ENCODE measurements around the gene TNS1. TPM values are rescaled to one million over a fixed set of nuclear protein-coding genes. Genes with fewer than 3 reads are reported as not detected.
A peak's percentile ranks its signal among the peaks of the same experiment; 100 is the strongest.

The TNS1 gene
- total and polyA plus RNA-seq, 5 donors: 243 to 647 (median 513) TPM

DNA sequence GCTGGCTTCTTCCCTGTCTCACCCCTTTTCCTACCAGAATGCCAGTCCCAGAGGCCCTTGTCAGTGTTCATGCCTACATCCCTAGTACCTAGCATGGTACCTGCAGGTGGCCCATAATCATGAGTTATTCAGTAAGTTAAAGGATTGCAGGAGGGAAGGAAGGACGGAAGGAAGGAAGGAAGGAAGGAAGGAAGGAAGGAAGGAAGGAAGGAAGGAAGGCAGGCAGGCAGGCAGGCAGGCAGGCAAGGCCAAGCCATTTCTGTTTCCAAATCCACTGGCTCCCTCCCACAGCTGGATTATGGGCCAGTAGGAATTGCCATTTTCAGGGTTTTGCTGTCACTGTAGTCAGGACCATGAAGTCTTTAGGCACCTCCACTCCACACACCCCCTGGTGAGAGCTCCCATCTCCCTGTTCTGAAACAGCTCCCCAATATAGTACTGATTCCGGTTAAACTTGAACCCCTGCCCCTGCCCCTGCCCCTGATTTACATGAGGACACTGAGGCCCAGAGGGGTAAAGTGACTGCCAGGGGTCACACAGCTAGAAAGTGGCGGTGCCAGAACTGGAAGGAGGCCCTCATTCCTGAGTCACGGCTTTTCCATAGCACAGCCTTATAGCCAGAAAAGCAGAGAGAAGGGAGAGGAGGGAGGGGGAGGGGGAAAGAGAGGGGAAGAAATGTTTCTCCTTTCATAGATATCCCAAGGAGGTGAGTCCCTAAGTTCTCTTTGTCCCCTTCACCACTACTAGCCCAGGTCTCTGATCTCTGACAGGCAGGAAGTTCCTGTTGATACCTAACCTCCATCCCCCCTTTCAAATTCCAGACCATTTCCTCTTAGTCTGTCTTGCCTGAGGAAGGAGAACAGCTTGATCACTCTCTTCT is 12.2 kb upstream of the TNS1 start:
- WGBS: 52% methylated on average over 3 of the region's 4 CpGs
- Histone ChIP-seq H3K27me3 (ENCODE audit: control insufficient read depth, insufficient read depth) (no peaks in the 10 kb centered on the region), H3K27ac (ENCODE audit: low read length) (no peak overlapping the region), H3K4me3 (ENCODE audit: low read length) (no peak overlapping the region), H3K4me1 (ENCODE audit: control insufficient read depth, insufficient read depth, low read length) (peaks cover 25% of the 10 kb centered on the region), H3K9me3 (ENCODE audit: control insufficient read depth, low read length) (no peaks in the 10 kb centered on the region)
- intact Hi-C loops (cut with DNase I): no loop called here
- DNase-seq (peak in 2 of 3 donors; percentile 12 to 51), ATAC-seq (no peak)

DNA sequence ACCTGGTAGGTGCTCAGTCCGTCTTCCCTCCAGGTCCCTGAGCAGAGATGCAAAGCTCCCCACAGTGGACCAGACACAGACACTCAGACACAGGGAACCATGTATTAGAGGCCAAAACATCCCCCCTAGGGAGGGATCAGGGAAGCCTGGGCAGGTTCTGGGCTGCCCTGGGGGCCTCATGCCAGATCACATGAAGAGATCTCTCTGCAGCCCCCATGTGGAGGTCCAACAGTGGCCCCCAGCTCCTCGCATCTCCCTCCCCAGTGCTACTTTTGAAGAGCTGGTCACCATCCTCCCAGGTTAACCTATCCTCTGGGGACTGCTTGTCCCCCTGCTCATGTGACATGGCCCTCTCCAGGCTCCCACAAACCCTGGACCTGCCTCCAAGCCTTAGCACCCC is 10.5 kb upstream of the TNS1 start:
- H3K4me1 ChIP-seq (ENCODE audit: control insufficient read depth, insufficient read depth, low read length): peaks cover 24% of the 10 kb centered on the region
- no peak overlapping the region for H3K4me3 ChIP-seq (ENCODE audit: low read length)
- intact Hi-C loops (cut with DNase I): no loop called here
- DNase-seq (peak in 1 of 3 donors; percentile 23), ATAC-seq (no peak)
- H3K9me3 ChIP-seq (ENCODE audit: control insufficient read depth, low read length): no peaks in the 10 kb centered on the region
- H3K27me3 ChIP-seq (ENCODE audit: control insufficient read depth, insufficient read depth): no peaks in the 10 kb centered on the region
- H3K27ac ChIP-seq (ENCODE audit: low read length): no peak overlapping the region
- WGBS: 97% methylated on average over 2 of the region's 2 CpGs

DNA sequence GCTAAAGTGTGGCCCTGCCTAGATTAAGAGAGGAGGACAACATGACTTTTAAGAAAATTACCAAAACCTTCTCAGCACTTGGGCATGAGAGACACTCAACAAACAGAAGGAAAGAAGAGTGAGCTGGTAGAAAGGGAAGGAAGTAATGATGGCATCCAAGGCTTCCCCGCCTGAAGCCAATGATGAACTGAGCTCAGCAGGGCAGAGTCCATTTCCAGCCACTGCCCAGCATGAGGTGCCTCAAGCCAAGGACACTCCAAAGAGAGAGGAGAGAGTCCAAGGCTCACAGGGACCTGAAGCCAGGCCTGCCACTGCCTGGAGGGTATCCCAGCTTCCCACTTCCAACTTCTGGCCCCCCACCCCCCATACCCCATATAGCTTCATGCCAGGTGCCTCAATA is 9.5 kb upstream of the TNS1 start:
- intact Hi-C loops (cut with DNase I): no loop called here
- DNase-seq (peak in 1 of 3 donors; percentile 10), ATAC-seq (no peak)
- Histone ChIP-seq H3K4me3 (ENCODE audit: low read length) (no peak overlapping the region), H3K4me1 (ENCODE audit: control insufficient read depth, insufficient read depth, low read length) (peaks cover 18% of the 10 kb centered on the region), H3K9me3 (ENCODE audit: control insufficient read depth, low read length) (no peaks in the 10 kb centered on the region), H3K27me3 (ENCODE audit: control insufficient read depth, insufficient read depth) (no peaks in the 10 kb centered on the region), H3K27ac (ENCODE audit: low read length) (no peak overlapping the region)
- 90% methylated on average over 1 of the region's 1 CpG for WGBS

DNA sequence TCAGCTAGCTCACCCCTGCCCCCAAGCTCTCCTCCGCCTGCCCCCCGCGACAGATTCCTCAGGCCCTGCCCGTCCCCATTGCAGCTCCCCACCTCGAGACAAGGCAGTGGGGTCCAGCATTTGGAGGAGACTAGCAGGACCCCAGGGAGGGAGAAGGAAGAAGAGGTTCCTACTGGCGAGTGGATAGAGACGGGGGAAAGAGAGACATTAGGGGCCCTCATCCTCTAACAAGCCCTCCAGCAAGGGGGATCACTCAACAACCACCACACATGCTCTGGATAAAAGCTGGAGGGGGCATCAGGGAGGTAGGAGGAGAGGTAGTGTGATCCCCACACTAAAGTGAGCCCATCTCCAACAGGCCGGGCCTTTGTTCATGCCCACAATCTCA is 8.9 kb upstream of the TNS1 start:
- 70% methylated on average over 8 of the region's 8 CpGs for WGBS
- no peaks in the 10 kb centered on the region for H3K27me3 ChIP-seq (ENCODE audit: control insufficient read depth, insufficient read depth)
- H3K4me3 ChIP-seq (ENCODE audit: low read length): no peak overlapping the region
- DNase-seq (peak in 1 of 3 donors; percentile 1), ATAC-seq (no peak)
- intact Hi-C loops (cut with DNase I): no loop called here
- H3K4me1 ChIP-seq (ENCODE audit: control insufficient read depth, insufficient read depth, low read length): peaks cover 12% of the 10 kb centered on the region
- no peaks in the 10 kb centered on the region for H3K9me3 ChIP-seq (ENCODE audit: control insufficient read depth, low read length)
- H3K27ac ChIP-seq (ENCODE audit: low read length): no peak overlapping the region

DNA sequence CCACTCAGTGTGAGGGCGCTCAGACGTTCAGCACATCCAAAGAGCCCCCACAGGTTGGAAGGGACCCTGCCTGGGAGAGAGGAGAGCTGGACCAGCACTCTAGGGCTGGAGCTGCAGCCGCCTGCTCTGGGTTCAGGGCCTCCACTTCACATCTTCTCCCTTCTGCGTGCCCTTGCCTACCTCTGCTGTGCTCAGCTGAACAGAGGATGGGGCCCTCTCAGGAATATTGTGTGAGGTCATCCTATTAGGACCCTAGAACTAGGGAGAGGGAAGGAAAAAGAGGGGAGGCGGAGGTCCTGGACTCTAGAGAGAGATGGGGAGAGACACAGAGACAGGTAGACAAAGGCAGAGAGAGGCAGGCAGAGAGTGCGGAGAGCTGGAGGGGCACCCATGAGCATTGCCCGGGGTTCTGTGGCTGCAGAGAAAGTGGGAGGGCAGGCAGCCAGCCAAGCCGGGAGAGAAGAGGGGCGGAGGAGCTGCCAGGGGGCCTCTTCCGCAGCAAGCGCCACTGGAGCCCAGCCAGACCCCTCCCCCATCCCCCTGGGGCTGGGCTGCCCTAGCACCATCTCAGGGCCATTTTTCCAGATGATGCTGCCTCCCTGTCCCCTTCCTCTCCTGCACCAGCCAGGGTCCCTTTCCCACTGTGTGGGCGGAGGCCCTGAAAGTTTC is 8.3 kb upstream of the TNS1 start:
- Histone ChIP-seq H3K27ac (ENCODE audit: low read length) (no peak overlapping the region), H3K27me3 (ENCODE audit: control insufficient read depth, insufficient read depth) (no peaks in the 10 kb centered on the region), H3K9me3 (ENCODE audit: control insufficient read depth, low read length) (no peaks in the 10 kb centered on the region), H3K4me1 (ENCODE audit: control insufficient read depth, insufficient read depth, low read length) (peaks cover 8% of the 10 kb centered on the region), H3K4me3 (ENCODE audit: low read length) (no peak overlapping the region)
- WGBS: 50% methylated on average over 12 of the region's 12 CpGs
- DNase-seq (peak in 2 of 3 donors; percentile 69 to 70), ATAC-seq (peak in 1 of 2 donors; percentile 7)
- intact Hi-C loops (cut with DNase I): no loop called here

DNA sequence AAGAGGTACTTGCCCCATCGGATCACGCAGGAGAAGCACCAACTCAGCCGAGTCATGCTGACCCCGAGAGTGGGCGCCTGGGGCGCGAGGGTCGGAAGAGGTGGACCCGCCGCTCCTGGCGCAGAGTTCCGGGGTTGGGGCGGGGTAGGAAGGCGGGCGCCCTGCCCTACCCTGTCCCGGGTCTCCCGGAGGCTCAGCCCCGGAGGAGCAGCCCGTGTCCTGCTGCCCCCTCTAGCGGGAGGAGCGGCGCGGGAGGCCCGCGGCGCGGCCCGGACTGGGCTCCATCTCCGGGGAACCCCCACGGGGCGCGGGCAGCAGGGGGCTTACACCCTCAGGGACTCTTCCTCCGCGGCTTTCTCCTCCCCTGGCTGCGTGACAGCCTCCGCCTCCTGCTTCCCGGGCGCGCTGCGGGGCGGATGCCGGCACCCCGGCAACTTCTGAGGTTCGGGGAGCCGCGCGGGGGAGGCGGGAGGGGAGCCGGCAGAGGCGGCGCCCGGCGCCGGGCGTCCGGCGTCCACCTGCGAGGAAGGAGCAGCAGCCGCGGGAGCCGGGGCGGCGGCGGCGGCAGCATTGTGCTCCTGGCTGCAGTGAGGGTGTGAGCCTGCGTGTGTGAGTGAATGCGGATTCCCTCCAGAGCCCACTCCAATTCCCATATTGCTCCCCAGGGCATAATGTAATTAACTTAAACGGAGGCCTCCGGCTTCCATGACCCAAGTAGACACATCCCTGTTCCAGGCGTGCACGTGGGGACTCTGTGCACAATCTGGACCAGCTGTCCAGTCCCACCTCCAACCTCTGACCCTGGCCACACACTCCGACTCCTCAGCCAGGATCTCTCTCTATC is 7.6 kb upstream of the TNS1 start:
- WGBS: 2% methylated on average over 72 of the region's 72 CpGs
- no peak overlapping the region for H3K27ac ChIP-seq (ENCODE audit: low read length)
- peak overlapping the region; percentile 65 for H3K4me3 ChIP-seq (ENCODE audit: low read length)
- ATAC-seq (peak; percentile 78), DNase-seq (peak in 2 of 3 donors; percentile 84 to 87)
- H3K9me3 ChIP-seq (ENCODE audit: control insufficient read depth, low read length): no peaks in the 10 kb centered on the region
- peaks cover 8% of the 10 kb centered on the region for H3K4me1 ChIP-seq (ENCODE audit: control insufficient read depth, insufficient read depth, low read length)
- no peaks in the 10 kb centered on the region for H3K27me3 ChIP-seq (ENCODE audit: control insufficient read depth, insufficient read depth)
- intact Hi-C loops (cut with DNase I): no loop called here

DNA sequence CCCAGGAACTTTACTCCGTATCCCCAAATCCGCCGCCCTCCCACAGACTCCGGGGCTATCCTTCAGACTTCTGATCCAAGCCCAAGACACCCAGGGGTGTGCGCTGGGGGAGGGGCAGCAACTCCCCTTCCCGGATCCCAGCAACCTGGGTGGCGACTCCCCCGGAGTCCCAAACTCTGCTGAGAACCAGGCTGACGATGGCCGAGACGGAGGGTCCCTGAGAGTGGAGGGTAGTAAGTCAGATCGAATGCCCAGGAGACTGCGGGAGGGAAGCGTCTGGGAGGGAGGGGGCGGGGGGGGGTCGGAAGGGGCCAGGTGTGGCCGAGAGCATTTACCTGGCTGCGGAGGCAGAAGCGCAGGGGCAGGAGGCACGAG is 7.0 kb upstream of the TNS1 start:
- 4% methylated on average over 20 of the region's 20 CpGs for WGBS
- ATAC-seq (no peak), DNase-seq (peak in 1 of 3 donors; percentile 74)
- intact Hi-C loops (cut with DNase I): no loop called here
- Histone ChIP-seq H3K9me3 (ENCODE audit: control insufficient read depth, low read length) (no peaks in the 10 kb centered on the region), H3K4me3 (ENCODE audit: low read length) (peak overlapping the region; percentile 65), H3K4me1 (ENCODE audit: control insufficient read depth, insufficient read depth, low read length) (peaks cover 6% of the 10 kb centered on the region), H3K27me3 (ENCODE audit: control insufficient read depth, insufficient read depth) (no peaks in the 10 kb centered on the region), H3K27ac (ENCODE audit: low read length) (no peak overlapping the region)

DNA sequence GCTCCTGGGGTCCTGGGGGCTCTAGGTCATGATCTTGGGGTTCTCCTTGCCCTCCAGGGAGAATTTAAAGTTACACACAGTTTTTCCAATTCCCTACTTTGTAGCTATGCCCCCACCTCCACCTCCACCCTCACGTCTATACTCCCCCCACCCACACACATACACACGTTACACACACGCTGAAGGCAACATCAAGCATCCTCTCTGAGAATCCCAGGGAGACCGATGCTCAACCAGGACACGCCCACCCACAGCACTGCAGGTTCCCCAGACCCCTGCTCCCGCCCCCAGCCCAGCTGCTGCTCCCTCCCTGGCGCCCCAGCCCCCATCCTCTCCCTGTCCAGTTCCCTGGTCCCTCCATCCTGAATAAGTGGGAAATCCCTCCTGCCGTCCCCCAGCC is 6.4 kb upstream of the TNS1 start:
- DNase-seq (peak in 1 of 3 donors; percentile 65), ATAC-seq (no peak)
- Histone ChIP-seq H3K4me1 (ENCODE audit: control insufficient read depth, insufficient read depth, low read length) (peaks cover 10% of the 10 kb centered on the region), H3K4me3 (ENCODE audit: low read length) (no peak overlapping the region), H3K27me3 (ENCODE audit: control insufficient read depth, insufficient read depth) (no peaks in the 10 kb centered on the region), H3K9me3 (ENCODE audit: control insufficient read depth, low read length) (no peaks in the 10 kb centered on the region), H3K27ac (ENCODE audit: low read length) (no peak overlapping the region)
- intact Hi-C loops (cut with DNase I): no loop called here
- 32% methylated on average over 8 of the region's 8 CpGs for WGBS

DNA sequence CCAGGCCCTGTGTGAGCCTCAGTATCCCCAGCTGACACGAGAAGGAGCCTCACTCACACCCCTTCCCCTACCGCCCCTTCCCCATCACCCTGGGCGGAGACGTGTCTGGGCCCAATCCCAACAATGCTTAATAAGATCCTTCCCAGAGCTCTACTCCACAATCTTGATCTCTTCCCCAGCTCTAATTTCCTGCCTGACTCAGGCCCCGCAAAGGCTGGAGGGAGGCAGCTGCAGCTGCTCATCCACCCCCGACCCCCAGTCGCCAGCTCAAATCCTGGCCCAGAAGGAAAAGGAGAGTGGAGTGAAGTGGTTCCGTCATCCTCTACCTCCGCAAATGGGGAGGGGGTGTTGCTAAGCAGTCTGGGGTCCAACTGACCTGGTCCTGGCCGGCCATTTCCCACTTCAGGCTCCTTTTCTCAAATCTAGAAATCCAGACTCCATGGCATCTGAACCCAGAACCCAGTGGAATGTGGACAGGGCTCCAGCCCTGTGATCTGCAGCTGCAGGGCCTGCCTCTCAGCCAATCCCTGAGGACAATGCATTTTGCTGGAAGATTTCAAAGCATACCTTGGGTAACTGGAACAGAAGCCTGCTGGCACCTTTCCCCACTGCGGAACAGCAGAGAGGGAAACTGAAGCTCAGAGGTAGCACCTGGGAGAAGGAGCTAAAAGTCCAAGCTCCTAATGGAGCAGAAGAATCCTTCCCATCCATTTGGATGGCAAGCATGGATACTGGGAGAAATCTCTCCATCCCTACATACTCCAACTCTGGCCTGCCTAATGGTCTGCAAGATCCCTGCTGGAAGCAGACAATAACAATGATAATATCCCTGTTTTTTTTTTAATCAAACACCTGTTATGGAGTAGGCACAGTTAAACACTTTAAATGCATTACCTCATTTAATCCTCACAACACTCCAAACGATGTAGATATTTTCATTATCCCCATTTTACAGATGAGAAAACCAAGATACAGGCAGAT is 5.6 kb upstream of the TNS1 start:
- Histone ChIP-seq H3K4me1 (ENCODE audit: control insufficient read depth, insufficient read depth, low read length) (peaks cover 11% of the 10 kb centered on the region), H3K27ac (ENCODE audit: low read length) (no peak overlapping the region), H3K4me3 (ENCODE audit: low read length) (no peak overlapping the region), H3K9me3 (ENCODE audit: control insufficient read depth, low read length) (no peaks in the 10 kb centered on the region), H3K27me3 (ENCODE audit: control insufficient read depth, insufficient read depth) (no peaks in the 10 kb centered on the region)
- DNase-seq (peak in 1 of 3 donors; percentile 50), ATAC-seq (no peak)
- intact Hi-C loops (cut with DNase I): no loop called here
- WGBS: 58% methylated on average over 12 of the region's 12 CpGs

DNA sequence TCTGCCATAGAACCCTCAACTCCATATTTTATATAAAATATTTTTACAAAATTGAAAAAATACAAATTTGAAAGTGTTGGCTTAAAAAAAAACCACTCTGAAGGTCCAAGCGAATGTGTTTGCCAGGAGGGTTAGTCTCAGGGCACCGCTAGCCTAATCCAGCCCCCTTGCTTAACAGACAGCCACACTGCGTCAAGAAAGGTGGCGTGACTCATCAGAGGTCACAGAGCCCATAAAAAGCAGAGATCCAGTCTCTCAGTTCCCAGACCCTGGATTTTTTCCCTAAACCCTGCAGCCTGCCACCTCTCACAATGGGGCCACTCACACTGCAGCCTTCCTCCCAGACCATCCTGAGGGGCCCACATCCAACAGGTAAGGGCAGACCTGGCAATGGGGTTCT is 3.9 kb upstream of the TNS1 start:
- Histone ChIP-seq H3K9me3 (ENCODE audit: control insufficient read depth, low read length) (no peaks in the 10 kb centered on the region), H3K27ac (ENCODE audit: low read length) (no peak overlapping the region), H3K27me3 (ENCODE audit: control insufficient read depth, insufficient read depth) (no peaks in the 10 kb centered on the region), H3K4me1 (ENCODE audit: control insufficient read depth, insufficient read depth, low read length) (peaks cover 14% of the 10 kb centered on the region), H3K4me3 (ENCODE audit: low read length) (no peak overlapping the region)
- intact Hi-C loops (cut with DNase I): no loop called here
- DNase-seq (peak in 1 of 3 donors; percentile 7), ATAC-seq (no peak)
- WGBS: 94% methylated on average over 4 of the region's 4 CpGs
